GM10248 (cell line): ENCODE data around the gene ZNF155.

Source experiments
- CTCF ChIA-PET: fragments of 300-600 bp; sonication (Branson Sonifier 250); formaldehyde crosslinking; extraction: SDS; loops from one replicate; lab custom pipeline; 2021; ENCODE audit warnings: antibody characterized with exemption; lab: Yijun Ruan, JAX
- POLR2A ChIA-PET: fragments of 350-650 bp; sonication (Branson Sonifier 250); formaldehyde crosslinking; extraction: SDS; loops from one replicate; lab custom pipeline; 2020; ENCODE audit warnings: antibody characterized with exemption; lab: Yijun Ruan, JAX
- DNase-seq: peaks from one replicate; pipeline ENCODE4 v3.0.0; 2012; ENCODE audit errors: extremely low spot score
- CTCF ChIP-seq: IDR thresholded peaks from 2 replicates; pipeline ENCODE4 v1.5.1; 2012; ENCODE audit warnings: mild to moderate bottlenecking, low read depth; ENCODE audit errors: extremely low read depth, missing control alignments, control extremely low read depth

The ZNF155 gene

DNA sequence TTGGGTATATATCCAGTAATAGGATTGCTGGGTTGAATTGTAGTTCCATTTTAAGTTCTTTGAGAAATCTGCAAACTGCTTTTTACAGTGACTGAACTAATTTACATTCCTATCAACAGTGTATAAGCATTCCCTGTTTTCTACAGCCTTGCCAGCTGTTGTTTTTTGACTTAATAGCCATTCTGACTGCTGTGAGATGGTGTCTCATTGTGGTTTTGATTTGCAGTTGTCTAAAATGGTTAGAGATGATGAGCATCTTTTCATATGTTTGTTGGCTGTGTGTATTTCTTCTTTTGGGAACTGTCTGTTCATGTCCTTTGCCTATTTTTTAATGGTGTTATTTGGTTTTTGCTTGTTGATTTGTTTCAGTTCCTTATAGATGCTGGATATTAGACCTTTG is 37.2 kb downstream of the ZNF155 start:
- POLR2A ChIA-PET = no interaction called here
- CTCF ChIA-PET = no interaction called here
- TF ChIP-seq CTCF = no peak
- no peak for DNase-seq

DNA sequence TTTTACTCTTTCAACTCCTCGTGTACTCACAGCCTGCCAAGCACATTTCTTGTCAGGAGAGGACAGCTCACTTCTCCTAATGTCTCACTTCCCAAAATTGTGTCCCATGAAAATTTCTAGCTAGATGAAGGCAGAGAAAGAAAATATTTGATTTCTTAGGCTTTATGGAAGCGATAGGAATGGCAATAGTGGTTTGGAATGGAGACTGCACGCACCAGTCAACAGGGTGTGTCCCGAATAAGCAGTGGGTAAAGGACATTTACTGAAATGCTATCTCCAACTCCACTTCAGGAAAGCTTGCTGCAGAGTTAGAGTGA is 40.9 kb downstream of the ZNF155 start:
- ChIA-PET POLR2A (interaction anchor here (0.6 kb wide), 1 partner anchor 90 kb away, joined by 3 read pairs; the partner anchor contains the start of gene ZNF45), CTCF (interaction anchor here (1.2 kb wide), 1 partner anchor 48 kb away, joined by 3 read pairs; no protein-coding TSS in a partner anchor)
- DNase-seq = no peak
- TF ChIP-seq CTCF = no peak

DNA sequence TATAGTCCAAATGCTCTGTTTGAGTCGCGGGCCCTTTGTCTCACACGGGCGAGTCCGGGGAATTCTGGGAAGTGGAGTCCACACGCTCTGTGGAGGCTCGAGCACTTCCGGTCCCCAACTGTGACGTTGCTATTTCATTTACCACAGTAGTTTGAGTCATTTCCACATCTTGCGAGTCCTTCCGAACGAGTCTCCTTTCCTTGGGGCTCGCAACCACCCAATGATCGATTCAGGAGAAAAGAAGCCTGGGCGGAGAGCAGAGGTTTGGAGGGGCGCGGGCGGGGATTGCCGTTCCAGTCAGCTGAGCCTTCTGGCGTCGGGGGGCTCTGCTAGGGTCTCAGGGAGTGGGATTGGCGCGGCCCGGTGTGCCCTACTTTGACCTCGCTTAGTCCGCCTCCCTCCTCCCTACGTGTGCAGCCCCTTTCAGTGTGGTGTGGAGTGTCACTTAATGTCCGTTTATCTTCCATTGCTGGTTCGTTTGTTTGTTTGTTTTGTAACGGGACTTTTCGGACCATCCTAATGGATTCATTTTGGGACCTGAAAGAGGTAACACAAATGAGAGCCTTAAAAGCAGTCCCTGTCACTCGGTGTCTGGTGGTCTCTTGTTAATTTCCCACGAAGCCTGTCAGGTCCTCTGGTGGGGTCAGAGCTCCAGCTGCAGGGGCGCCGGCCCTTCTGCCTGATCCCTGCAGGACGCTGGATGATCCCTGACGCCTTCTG is 41.4 kb downstream of the ZNF155 start, which contains the start of gene ZNF222:
Gene ZNF222, plus strand, starts transcription at position 163 of the 720 bp plus-strand sequence. Its CDS starts 58 bp downstream, at position 221.
- peak; percentile 82 for DNase-seq
- ChIA-PET CTCF (interaction anchor here (1.2 kb wide), 1 partner anchor 47 kb away, joined by 3 read pairs; no protein-coding TSS in a partner anchor), POLR2A (interaction anchor here (0.6 kb wide), 1 partner anchor 90 kb away, joined by 3 read pairs; the partner anchor contains the start of gene ZNF45)
- TF ChIP-seq CTCF = no peak

DNA sequence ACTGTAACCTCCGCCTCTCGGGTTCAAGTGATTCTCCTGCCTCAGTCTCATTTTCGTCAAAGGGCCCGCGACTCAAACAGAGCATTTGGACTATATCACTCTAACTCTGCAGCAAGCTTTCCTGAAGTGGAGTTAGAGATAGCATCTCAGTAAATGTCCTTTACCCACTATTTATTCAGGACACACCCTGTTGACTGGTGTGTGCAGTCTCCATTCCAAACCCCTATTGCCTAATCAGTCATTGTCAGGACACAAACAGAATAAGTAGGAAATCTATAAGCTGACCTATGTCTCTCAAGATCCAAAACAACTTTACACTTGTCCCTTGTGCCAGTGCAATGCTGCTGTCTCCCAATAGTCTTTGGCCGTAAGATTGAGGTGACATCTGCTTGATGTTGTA is 42.6 kb downstream of the ZNF155 start:
- ChIA-PET POLR2A (no interaction called here), CTCF (no interaction called here)
- TF ChIP-seq CTCF = no peak
- DNase-seq = no peak

GRCh38 chr19:44032001-44032610 is 48.1 kb downstream of the ZNF155 start:
- TF ChIP-seq CTCF = no peak
- ChIA-PET POLR2A (no interaction called here), CTCF (interaction anchor here (0.9 kb wide), 1 partner anchor 10 kb away, joined by 3 read pairs; no protein-coding TSS in a partner anchor)
- DNase-seq = no peak

DNA sequence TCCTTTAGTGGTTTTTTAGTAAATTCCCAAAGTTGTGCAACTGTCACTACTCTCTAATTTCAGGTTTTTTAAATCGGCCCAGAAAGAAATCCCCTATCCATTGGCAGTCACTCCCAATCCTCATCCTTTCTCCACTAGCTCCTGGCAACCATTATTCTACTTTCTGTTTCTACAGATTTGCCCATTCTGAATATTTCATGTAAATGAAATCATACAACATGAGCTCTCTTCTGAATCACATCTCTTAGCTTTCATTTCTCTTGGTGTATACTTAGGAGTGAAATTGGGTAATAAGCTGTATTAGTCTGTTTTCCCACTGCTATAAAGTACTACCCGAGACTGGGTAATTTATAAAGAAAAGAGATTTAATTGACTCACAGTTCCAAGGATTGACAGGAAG is 58.2 kb downstream of the ZNF155 start:
- CTCF ChIA-PET = interaction anchor here (1.6 kb wide), 2 partner anchors 10 to 17 kb away, joined by 3 to 4 read pairs; no protein-coding TSS in a partner anchor

More for the DNA sequence above, 58.2 kb downstream of the ZNF155 start:
- DNase-seq = no peak
- TF ChIP-seq CTCF = no peak
- POLR2A ChIA-PET = no interaction called here
